VCaP (cell line): Measurements from ENCODE around the gene PRDM16.

ENCODE experiments used
- H3K27ac ChIP-seq: fragments of 450-650 bp; 2 replicates; pipeline ENCODE4 v1.5.1; 2017
- CTCF ChIP-seq: fragments of 450-650 bp; conservative IDR thresholded peaks from 2 replicates; pipeline ENCODE4 v1.5.1; 2017; ENCODE audit warnings: mild to moderate bottlenecking, moderate library complexity

Gene PRDM16

GRCh38 chr1:3067671-3068563, 1.1 kb upstream of the PRDM16 start:
- H3K27ac ChIP-seq, result no peak overlapping the region
- no peak for TF ChIP-seq CTCF

GRCh38 chr1:3069491-3070308, 697 bp downstream of the PRDM16 start:
- H3K27ac ChIP-seq, result peak overlapping the region; percentile 49; the same call in 1 of the 2 replicates
- TF ChIP-seq CTCF, result peak; percentile 75

GRCh38 chr1:3070309-3070643, 1.3 kb downstream of the PRDM16 start:
- TF ChIP-seq CTCF, result no peak
- H3K27ac ChIP-seq, result peak overlapping the region; percentile 49; the same call in 1 of the 2 replicates

GRCh38 chr1:3070644-3071564, 1.9 kb downstream of the PRDM16 start:
- TF ChIP-seq CTCF, result no peak
- no peak overlapping the region; the same call in 1 of the 2 replicates for H3K27ac ChIP-seq

- TF ChIP-seq CTCF, result no peak
- no peak overlapping the region for H3K27ac ChIP-seq
Observed at GRCh38 chr1:3071565-3072390, 2.8 kb downstream of the PRDM16 start.

GRCh38 chr1:3072391-3073185, 3.6 kb downstream of the PRDM16 start:
- no peak for TF ChIP-seq CTCF

More at GRCh38 chr1:3072391-3073185, 3.6 kb downstream of the PRDM16 start:
- H3K27ac ChIP-seq, result no peak overlapping the region
